SK-N-SH (cell line): Measurements from ENCODE around the gene NFATC2IP. TPM values are rescaled to one million over a fixed set of nuclear protein-coding genes. Genes with fewer than 3 reads are reported as not detected.
A peak's percentile ranks its signal among the peaks of the same experiment; 100 is the strongest.

ENCODE experiments used
- CTCF ChIA-PET: fragments of 300-600, 350-600 bp; formaldehyde crosslinking; extraction: SDS; loops from one replicate; lab custom pipeline; 2021; lab: Yijun Ruan, JAX
- POLR2A ChIA-PET: fragments of 350-600 bp; sonication (Branson Sonifier 250); formaldehyde crosslinking; extraction: SDS; loops from one replicate; lab custom pipeline; 2020; ENCODE audit warnings: antibody characterized with exemption, inconsistent platforms; lab: Yijun Ruan, JAX
- DNase-seq: peaks from one replicate; pipeline ENCODE4 v3.0.0; 2012
- H2AFZ ChIP-seq: fragments of 200-600 bp; sonication (generic); 2 replicates; pipeline ENCODE4 v1.8.1; 2016; ENCODE audit warnings: antibody characterized with exemption, mild to moderate bottlenecking, low read depth
- H3F3A ChIP-seq: fragments of 200-600 bp; sonication (generic); replicated peaks from 2 replicates; pipeline ENCODE3; 2016; ENCODE audit warnings: antibody characterized with exemption, mild to moderate bottlenecking; ENCODE audit not compliant: insufficient read depth
- H3K27ac ChIP-seq, 2 experiments: fragments of 200-500 bp in 1 of 2; fragments of 200-600 bp in 1 of 2; sonication (Bioruptor generic) in 1 of 2; sonication (generic), shearing (Covaris generic) in 1 of 2; 2 replicates each; pipeline versions ENCODE4 v1.5.1 to v1.6.1; 2014 to 2016; ENCODE audit warnings: low read depth in 2 of 2, inconsistent platforms in 1 of 2, low read length in 1 of 2, mild to moderate bottlenecking in 1 of 2, mixed read lengths in 1 of 2
- H3K27me3 ChIP-seq: fragments of 200-600 bp; sonication (generic), shearing (Covaris generic); 2 replicates; pipeline ENCODE4 v1.6.1; 2016; ENCODE audit warnings: mixed run types; ENCODE audit not compliant: insufficient read depth
- H3K36me3 ChIP-seq, 2 experiments: fragments of 200-500 bp in 1 of 2; fragments of 200-600 bp in 1 of 2; sonication (Bioruptor generic) in 1 of 2; sonication (generic) in 1 of 2; replicated peaks in 1 of 2; 2 replicates each; pipeline versions ENCODE3 to v1.5.1; 2014 to 2016; ENCODE audit warnings: low read length in 1 of 2, mild to moderate bottlenecking in 1 of 2; ENCODE audit not compliant: insufficient read depth in 2 of 2, control insufficient read depth in 1 of 2
- H3K4me1 ChIP-seq, 2 experiments: fragments of 200-500 bp in 1 of 2; fragments of 200-600 bp in 1 of 2; sonication (Bioruptor generic) in 1 of 2; sonication (generic), shearing (Covaris generic) in 1 of 2; 2 replicates each; pipeline versions ENCODE4 v1.5.1 to v1.6.1; 2014 to 2016; ENCODE audit warnings: low read depth in 1 of 2, low read length in 1 of 2, mixed run types in 1 of 2; ENCODE audit not compliant: insufficient read depth in 2 of 2, control insufficient read depth in 1 of 2
- H3K4me2 ChIP-seq: fragments of 200-600 bp; sonication (generic), shearing (Covaris generic); 2 replicates; pipeline ENCODE4 v1.6.1; 2017; ENCODE audit warnings: mixed run types
- H3K4me3 ChIP-seq, 2 experiments: fragments of 200-500 bp in 1 of 2; fragments of 200-600 bp in 1 of 2; sonication (Bioruptor generic) in 1 of 2; sonication (generic), shearing (Covaris generic) in 1 of 2; 2 replicates each; pipeline versions ENCODE4 v1.5.1 to v1.8.1; 2014 to 2016; ENCODE audit warnings: low read depth in 2 of 2, inconsistent platforms in 1 of 2, low read length in 1 of 2, mild to moderate bottlenecking in 1 of 2, mixed read lengths in 1 of 2, moderate library complexity in 1 of 2
- H3K79me2 ChIP-seq: fragments of 200-600 bp; sonication (generic); 2 replicates; pipeline ENCODE4 v1.8.1; 2017; ENCODE audit warnings: mild to moderate bottlenecking; ENCODE audit not compliant: insufficient read depth
- H3K9ac ChIP-seq: fragments of 200-600 bp; sonication (generic); 2 replicates; pipeline ENCODE4 v1.6.1; 2017; ENCODE audit warnings: mixed run types
- H3K9me2 ChIP-seq: fragments of 200-600 bp; sonication (generic); 2 replicates; pipeline ENCODE4 v1.6.1; 2017; ENCODE audit warnings: mixed run types
- H3K9me3 ChIP-seq: fragments of 200-600 bp; sonication (generic); 2 replicates; pipeline ENCODE4 v1.6.1; 2017; ENCODE audit warnings: mixed run types, mild to moderate bottlenecking, moderate library complexity
- H4K20me1 ChIP-seq: fragments of 200-600 bp; sonication (generic); 2 replicates; pipeline ENCODE4 v1.6.1; 2017; ENCODE audit warnings: mild to moderate bottlenecking, mixed run types; ENCODE audit not compliant: insufficient read depth
- CHD2 ChIP-seq: fragments of 150-350 bp; IDR thresholded peaks from 2 replicates; pipeline ENCODE4 v1.6.1; 2018; ENCODE audit warnings: low read length; ENCODE audit not compliant: partially characterized antibody
- CTCF ChIP-seq: fragments of 200-600 bp; sonication (generic); IDR thresholded peaks from 2 replicates; pipeline ENCODE4 v1.6.1; 2017; ENCODE audit warnings: antibody characterized with exemption, mild to moderate bottlenecking, moderate library complexity
- ELF1 ChIP-seq: IDR thresholded peaks from 2 replicates; pipeline ENCODE4 v1.4.0; 2012
- EP300 ChIP-seq, 2 experiments: IDR thresholded peaks; 2 replicates each; pipeline versions ENCODE4 v1.4.0 to v1.6.1; 2012; ENCODE audit warnings: borderline replicate concordance in 1 of 2, low read depth in 1 of 2, low read length in 1 of 2
- FOSL2 ChIP-seq: IDR thresholded peaks from 2 replicates; pipeline ENCODE4 v1.4.0; 2012; ENCODE audit warnings: low read depth, mild to moderate bottlenecking, moderate library complexity, borderline replicate concordance
- FOXJ3 ChIP-seq: sonication (generic); formaldehyde crosslinking; IDR thresholded peaks from 2 replicates; pipeline ENCODE4 v1.5.1; 2020; ENCODE audit warnings: mild to moderate bottlenecking, missing genetic modification reagents
- FOXM1 ChIP-seq: IDR thresholded peaks from 2 replicates; pipeline ENCODE4 v1.4.0; 2012; ENCODE audit warnings: low read depth, mild to moderate bottlenecking
- GABPA ChIP-seq: IDR thresholded peaks from 2 replicates; pipeline ENCODE4 v1.4.0; 2012; ENCODE audit warnings: low read depth, mild to moderate bottlenecking
- GATA2 ChIP-seq: sonication (generic); formaldehyde crosslinking; IDR thresholded peaks from 2 replicates; pipeline ENCODE4 v1.5.0; 2020; ENCODE audit warnings: mild to moderate bottlenecking, missing genetic modification reagents
- IRF3 ChIP-seq: fragments of 150-350 bp; IDR thresholded peaks from 2 replicates; pipeline ENCODE4 v1.6.1; 2016; ENCODE audit warnings: mild to moderate bottlenecking, low read depth, low read length
- JUND ChIP-seq: IDR thresholded peaks from 2 replicates; pipeline ENCODE4 v1.4.0; 2012
- MAX ChIP-seq: IDR thresholded peaks from 2 replicates; pipeline ENCODE4 v1.4.0; 2012; ENCODE audit warnings: low read depth
- MEF2A ChIP-seq: IDR thresholded peaks from 2 replicates; pipeline ENCODE4 v1.4.0; 2012; ENCODE audit warnings: low read depth, borderline replicate concordance
- MXI1 ChIP-seq: IDR thresholded peaks from 2 replicates; pipeline ENCODE4 v1.6.1; 2012; ENCODE audit warnings: mild to moderate bottlenecking, low read depth, low read length, improper control_type of control experiment
- NFIC ChIP-seq: IDR thresholded peaks from 2 replicates; pipeline ENCODE4 v1.4.0; 2012; ENCODE audit warnings: borderline replicate concordance
- PBX3 ChIP-seq: IDR thresholded peaks from 2 replicates; pipeline ENCODE4; 2012
- POLR2AphosphoS5 ChIP-seq: IDR thresholded peaks from 2 replicates; pipeline ENCODE4 v1.6.1; 2012; ENCODE audit warnings: low read depth, low read length
- RAD21 ChIP-seq: IDR thresholded peaks from 2 replicates; pipeline ENCODE4 v1.6.1; 2012; ENCODE audit warnings: mild to moderate bottlenecking, low read length
- RCOR1 ChIP-seq: fragments of 150-350 bp; IDR thresholded peaks from 2 replicates; pipeline ENCODE4 v1.6.1; 2017; ENCODE audit warnings: antibody characterized with exemption, low read length
- RFX5 ChIP-seq: IDR thresholded peaks from 2 replicates; pipeline ENCODE4 v1.6.1; 2012; ENCODE audit warnings: mild to moderate bottlenecking, improper control_type of control experiment, low read length
- SMC3 ChIP-seq: IDR thresholded peaks from 2 replicates; pipeline ENCODE4 v1.6.1; 2012; ENCODE audit warnings: low read depth, low read length, improper control_type of control experiment
- TAF1 ChIP-seq: IDR thresholded peaks from 2 replicates; pipeline ENCODE4 v1.6.1; 2012; ENCODE audit warnings: low read depth, mild to moderate bottlenecking, low read length, moderate library complexity, borderline replicate concordance
- TCF12 ChIP-seq: IDR thresholded peaks from 2 replicates; pipeline ENCODE4 v1.4.0; 2012
- USF2 ChIP-seq: fragments of 150-350 bp; IDR thresholded peaks from 2 replicates; pipeline ENCODE4 v1.6.1; 2017; ENCODE audit warnings: antibody characterized with exemption, low read length, low read depth, borderline replicate concordance
- YY1 ChIP-seq: IDR thresholded peaks from 2 replicates; pipeline ENCODE4 v1.4.0; 2012; ENCODE audit warnings: low read depth, mild to moderate bottlenecking
- WGBS: methylation state at CpG from one replicate; pipeline ENCODE4 v1.1.6; 2017; ENCODE audit warnings: low lambda C conversion rate; 5-methylcytosine and 5-hydroxymethylcytosine counted together
- polyA plus RNA-seq, 3 experiments: library from polyadenylated mRNA; depleted of rRNA; stranded (reverse); fragments of >200 nt; gene quantifications; 2 replicates each; pipeline ENCODE4 v1.2.3, GENCODE V29; 2012

The NFATC2IP gene
- polyA plus RNA-seq (2012; rRNA removed), result 41.9 and 56.1 TPM in 2 replicates
- 20.6 and 27.3 TPM in 2 replicates for polyA plus RNA-seq (2012; cell fraction: cytosol; rRNA removed)
- 227 and 280 TPM in 2 replicates for polyA plus RNA-seq (2012; cell fraction: nucleus; rRNA removed)

GRCh38 chr16:28950648-28951409 lies at the start of gene NFATC2IP:
NFATC2IP (plus strand) TSS chr16:28950937; CDS start chr16:28951012, 75 bp downstream.
- Histone ChIP-seq H3K79me2 (peaks cover 31% of the 10 kb centered on the region), H3K36me3 (peaks cover 18 to 31% of the 10 kb centered on the region in 2 experiments), H3K9me2 (no peaks in the 10 kb centered on the region), H4K20me1 (no peaks in the 10 kb centered on the region), H3K9ac (peak within 1 kb of the TSS; percentile 86), H3K9me3 (no peaks in the 10 kb centered on the region), H3F3A (peaks cover 3% of the 10 kb centered on the region), H2AFZ (peak within 1 kb of the TSS; percentile 95), H3K27me3 (no peaks in the 10 kb centered on the region), H3K27ac (peak within 1 kb of the TSS; percentile 45 to 69; a peak in 3 of 4 replicates), H3K4me1 (peaks cover 5 to 8% of the 10 kb centered on the region in 2 experiments; a peak in 1 of 4 replicates), H3K4me2 (peak within 1 kb of the TSS; percentile 92), H3K4me3 (peak within 1 kb of the TSS; percentile 68 to 93)
- CTCF ChIA-PET, result interaction anchor here (0.7 to 1.8 kb wide), 4 partner anchors 23 to 105 kb away, joined by 3 to 8 read pairs (median 5); partner anchors contain the start of gene TUFM
- TF ChIP-seq MXI1 (peak; percentile 77), JUND (no peak), FOXM1 (no peak), CHD2 (peak; percentile 97), GATA2 (CRISPR knock-in tag) (peak; percentile 69), ELF1 (peak; percentile 94), RFX5 (peak; percentile 70; the same call in 1 of the 2 replicates), MAX (0 out of 2 replicates have a peak, but pooled peaks have one; percentile 15), USF2 (no peak), RAD21 (no peak), MEF2A (no peak), POLR2AphosphoS5 (no peak), TCF12 (no peak), YY1 (peak; percentile 85), FOSL2 (no peak), TAF1 (peak; percentile 86), RCOR1 (no peak), CTCF (no peak), GABPA (peak; percentile 88), FOXJ3 (CRISPR knock-in tag) (no peak), EP300 (IDR thresholded peaks at IDR 0.05; ENCODE audit: borderline replicate concordance in 1 of 2, low read depth in 1 of 2, low read length in 1 of 2) (no peak), SMC3 (no peak), NFIC (no peak), PBX3 (peak; percentile 100), IRF3 (peak; percentile 89)
- WGBS, result 2% methylated on average over 47 of the region's 79 CpGs
- POLR2A ChIA-PET, result interaction anchor here (0.6 to 2.0 kb wide), 7 partner anchors 23 to 129 kb away, joined by 3 to 10 read pairs (median 4); partner anchors contain the start of gene SH2B1
- DNase-seq, result peak; percentile 98
